GM21529 (cell line): ENCODE results near the gene SMOC2.
"Not testable (repeated sequence)": the region's sequence is repeated elsewhere in the genome, so short reads cannot be mapped to it uniquely, and the experiment has no call there.

ENCODE experiments used
- ATAC-seq: cut with Tn5 transposase; IDR thresholded peaks from one replicate; pipeline ENCODE4 v1.9.1; 2021; ENCODE audit not compliant: unreplicated experiment

SMOC2 gene

GRCh38 chr6:168699631-168700295, 258.8 kb downstream of the SMOC2 start:
- ATAC-seq, result no peak

GRCh38 chr6:168700880-168701279, 259.9 kb downstream of the SMOC2 start:
- ATAC-seq, result no peak

- no peak for ATAC-seq
These were observed 263.0 kb downstream of the SMOC2 start for GRCh38 chr6:168703990-168704389.

GRCh38 chr6:168704678-168705077, 263.7 kb downstream of the SMOC2 start:
- ATAC-seq, result no peak

GRCh38 chr6:168705271-168705670, 264.3 kb downstream of the SMOC2 start:
- ATAC-seq, result not testable (repeated sequence)

- no peak for ATAC-seq
These were observed 265.6 kb downstream of the SMOC2 start for GRCh38 chr6:168706471-168707177.

- no peak for ATAC-seq
These were observed 267.5 kb downstream of the SMOC2 start for GRCh38 chr6:168708526-168708925.

- ATAC-seq, result no peak
These were observed 268.0 kb downstream of the SMOC2 start for GRCh38 chr6:168708984-168709383.

GRCh38 chr6:168709390-168709789, 268.4 kb downstream of the SMOC2 start:
- no peak for ATAC-seq

- ATAC-seq, result no peak
These were observed 269.0 kb downstream of the SMOC2 start for GRCh38 chr6:168709991-168710390.

GRCh38 chr6:168711049-168711640, 270.2 kb downstream of the SMOC2 start:
- no peak for ATAC-seq

- no peak for ATAC-seq
These were observed 270.8 kb downstream of the SMOC2 start for GRCh38 chr6:168711666-168712300.

- ATAC-seq, result no peak
These were observed 272.0 kb downstream of the SMOC2 start for GRCh38 chr6:168712993-168713392.

- ATAC-seq, result no peak
These were observed 272.9 kb downstream of the SMOC2 start for GRCh38 chr6:168713839-168714238.

- ATAC-seq, result no peak
These were observed 273.7 kb downstream of the SMOC2 start for GRCh38 chr6:168714547-168715260.

GRCh38 chr6:168715643-168716481, 274.9 kb downstream of the SMOC2 start:
- no peak for ATAC-seq

- no peak for ATAC-seq
These were observed 275.6 kb downstream of the SMOC2 start for GRCh38 chr6:168716581-168716980.

GRCh38 chr6:168717491-168717890, 276.5 kb downstream of the SMOC2 start:
- ATAC-seq, result no peak
